OCI-LY1 (cell line): ENCODE data around the gene ALDH16A1.

Experiments
- H2AFZ ChIP-seq: fragments of 200-600 bp; sonication (generic), shearing (Covaris generic); 2 replicates; pipeline ENCODE4 v1.6.0; 2014; ENCODE audit warnings: antibody characterized with exemption, mild to moderate bottlenecking, low read length
- H3F3A ChIP-seq: fragments of 200-600 bp; sonication (generic), shearing (Covaris generic); 2 replicates; pipeline ENCODE4 v1.6.0; 2014; ENCODE audit warnings: mild to moderate bottlenecking, antibody characterized with exemption, low read length, moderate library complexity; ENCODE audit not compliant: insufficient read depth
- H3K27ac ChIP-seq: fragments of 200-600 bp; sonication (generic); 2 replicates; pipeline ENCODE4 v1.5.1; 2014; ENCODE audit warnings: low read length, mixed run types, mild to moderate bottlenecking, low read depth; ENCODE audit not compliant: poor library complexity, severe bottlenecking
- H3K27me3 ChIP-seq: fragments of 200-600 bp; sonication (generic); 2 replicates; pipeline ENCODE4 v1.6.0; 2014; ENCODE audit warnings: antibody characterized with exemption, mild to moderate bottlenecking, low read length, moderate library complexity; ENCODE audit not compliant: insufficient read depth
- H3K36me3 ChIP-seq: fragments of 200-600 bp; sonication (generic); 2 replicates; pipeline ENCODE4 v1.6.1; 2014; ENCODE audit warnings: mild to moderate bottlenecking, antibody characterized with exemption, low read length, moderate library complexity, mixed read lengths; ENCODE audit not compliant: insufficient read depth
- H3K4me1 ChIP-seq: fragments of 200-600 bp; sonication (generic); 2 replicates; pipeline ENCODE4 v1.5.1; 2014; ENCODE audit warnings: mild to moderate bottlenecking, low read length, moderate library complexity; ENCODE audit not compliant: insufficient read depth, severe bottlenecking
- H3K4me2 ChIP-seq: fragments of 200-600 bp; sonication (generic), shearing (Covaris generic); 2 replicates; pipeline ENCODE4 v1.6.1; 2014; ENCODE audit warnings: low read length
- H3K4me3 ChIP-seq: fragments of 200-600 bp; sonication (generic); 2 replicates; pipeline ENCODE4 v1.5.1; 2014; ENCODE audit warnings: low read length, low read depth, mild to moderate bottlenecking, mixed read lengths; ENCODE audit not compliant: poor library complexity, severe bottlenecking
- H3K79me2 ChIP-seq: fragments of 200-600 bp; shearing (Covaris generic); 2 replicates; pipeline ENCODE4 v1.6.1; 2016; ENCODE audit warnings: mixed run types, low read length, mixed read lengths; ENCODE audit not compliant: insufficient read depth
- H3K9ac ChIP-seq: fragments of 200-600 bp; sonication (generic), shearing (Covaris generic); 2 replicates; pipeline ENCODE4 v1.6.1; 2014; ENCODE audit warnings: mild to moderate bottlenecking, low read length, mixed read lengths
- H3K9me2 ChIP-seq: fragments of 200-600 bp; sonication (generic), shearing (Covaris generic); 2 replicates; pipeline ENCODE4 v1.6.1; 2014; ENCODE audit warnings: low read depth, mild to moderate bottlenecking, low read length, mixed read lengths
- H3K9me3 ChIP-seq: fragments of 200-600 bp; shearing (Covaris generic); 2 replicates; pipeline ENCODE4 v1.6.1; 2014; ENCODE audit warnings: low read length, mixed read lengths
- H4K20me1 ChIP-seq: fragments of 200-600 bp; sonication (generic), shearing (Covaris generic); 2 replicates; pipeline ENCODE4 v1.6.0; 2016; ENCODE audit warnings: mild to moderate bottlenecking, low read length; ENCODE audit not compliant: insufficient read depth
- CTCF ChIP-seq: fragments of 200-600 bp; sonication (generic), shearing (Covaris generic); IDR thresholded peaks from 2 replicates; pipeline ENCODE4 v1.5.1; 2017; ENCODE audit warnings: mild to moderate bottlenecking, antibody characterized with exemption, low read length, moderate library complexity, mixed read lengths
- EZH2 ChIP-seq: fragments of 200-600 bp; sonication (generic), shearing (Covaris generic); IDR thresholded peaks from 2 replicates; pipeline ENCODE4 v1.8.0; 2017; ENCODE audit warnings: borderline replicate concordance, mixed run types, mild to moderate bottlenecking, antibody characterized with exemption, low read length, moderate library complexity, mixed read lengths

Gene ALDH16A1

GRCh38 chr19:49408816-49409440 is 44.1 kb upstream of the ALDH16A1 start:
- Histone ChIP-seq H3K9me3 (no peaks in the 10 kb centered on the region), H3K79me2 (no peaks in the 10 kb centered on the region), H3K4me3 (peak overlapping the region; percentile 11), H3K4me1 (peaks cover 33% of the 10 kb centered on the region), H4K20me1 (no peaks in the 10 kb centered on the region), H3K4me2 (peak overlapping the region; percentile 53), H3K9me2 (no peaks in the 10 kb centered on the region), H3F3A (no peaks in the 10 kb centered on the region), H3K36me3 (no peaks in the 10 kb centered on the region), H2AFZ (no peak overlapping the region), H3K27ac (peak overlapping the region; percentile 72), H3K9ac (peak overlapping the region; percentile 17; the same call in 1 of the 2 replicates), H3K27me3 (no peaks in the 10 kb centered on the region)
- TF ChIP-seq CTCF (no peak), EZH2 (no peak)

- Histone ChIP-seq H3K9me3 (no peaks in the 10 kb centered on the region), H3K36me3 (no peaks in the 10 kb centered on the region), H2AFZ (no peak overlapping the region), H3K9ac (peak overlapping the region; percentile 21; the same call in 1 of the 2 replicates), H3K79me2 (no peaks in the 10 kb centered on the region), H3K27ac (peak overlapping the region; percentile 72), H3K9me2 (no peaks in the 10 kb centered on the region), H4K20me1 (no peaks in the 10 kb centered on the region), H3F3A (no peaks in the 10 kb centered on the region), H3K27me3 (no peaks in the 10 kb centered on the region), H3K4me3 (peak overlapping the region; percentile 11), H3K4me2 (peak overlapping the region; percentile 53), H3K4me1 (peaks cover 28% of the 10 kb centered on the region)
- no peak for TF ChIP-seq CTCF
- TF ChIP-seq EZH2: no peak
These were observed 43.5 kb upstream of the ALDH16A1 start for GRCh38 chr19:49409441-49410029.

GRCh38 chr19:49411681-49412326 is 41.2 kb upstream of the ALDH16A1 start:
- H3K79me2 ChIP-seq: no peaks in the 10 kb centered on the region
- no peaks in the 10 kb centered on the region for H3K36me3 ChIP-seq
- H3K9me2 ChIP-seq: no peaks in the 10 kb centered on the region
- no peak for TF ChIP-seq CTCF
- no peak for TF ChIP-seq EZH2
- H4K20me1 ChIP-seq: no peaks in the 10 kb centered on the region
- H3K4me3 ChIP-seq: no peak overlapping the region
- H2AFZ ChIP-seq: no peak overlapping the region
- H3K9ac ChIP-seq: no peak overlapping the region
- H3K27ac ChIP-seq: no peak overlapping the region
- no peaks in the 10 kb centered on the region for H3F3A ChIP-seq
- no peak overlapping the region for H3K4me2 ChIP-seq
- H3K27me3 ChIP-seq: no peaks in the 10 kb centered on the region
- no peaks in the 10 kb centered on the region for H3K9me3 ChIP-seq
- H3K4me1 ChIP-seq: peaks cover 41% of the 10 kb centered on the region
